Measurements from ENCODE around the gene SAG. TPM values are rescaled to one million over a fixed set of nuclear protein-coding genes. Genes with fewer than 3 reads are reported as not detected.

The SAG gene
- total and polyA plus RNA-seq, 5 experiments from 2014 or later, result 1.2 TPM; not detected in 4

- no peaks in the 10 kb centered on the region for H3K27me3 Mint-ChIP-seq
- POLR2A ChIA-PET, result interaction anchor here (0.7 to 0.9 kb wide), 2 partner anchors 22 to 35 kb away, joined by 3 to 4 read pairs; no protein-coding TSS in a partner anchor
- peak in 2 of 10 donors; percentile 10 to 58 for DNase-seq
- H3K27ac Mint-ChIP-seq, result peak overlapping the region in 5 of 10 donors; percentile 27 to 89 (median 45)
- ATAC-seq, result no peak
- H3K4me3 Mint-ChIP-seq, result peak overlapping the region in 3 of 10 donors; percentile 8 to 54 (median 26)
- H3K4me1 Mint-ChIP-seq, result peaks cover 24 to 65% (median 56%) of the 10 kb centered on the region in 4 donors
- no peaks in the 10 kb centered on the region for H3K9me3 Mint-ChIP-seq
- H3K36me3 Mint-ChIP-seq, result no peaks in the 10 kb centered on the region
Measured at GRCh38 chr2:233350708-233351107, 43.1 kb downstream of the SAG start.

- POLR2A ChIA-PET, result no interaction called here
- no peak for DNase-seq
- Mint-ChIP-seq H3K9me3 (no peaks in the 10 kb centered on the region), H3K27ac (peak overlapping the region in 3 of 10 donors; percentile 34 to 47 (median 45)), H3K4me1 (peaks cover 31 to 72% (median 63%) of the 10 kb centered on the region in 4 donors), H3K27me3 (no peaks in the 10 kb centered on the region), H3K36me3 (no peaks in the 10 kb centered on the region), H3K4me3 (no peak overlapping the region)
- ATAC-seq, result no peak
Measured at GRCh38 chr2:233351423-233351822, 43.8 kb downstream of the SAG start.

DNA sequence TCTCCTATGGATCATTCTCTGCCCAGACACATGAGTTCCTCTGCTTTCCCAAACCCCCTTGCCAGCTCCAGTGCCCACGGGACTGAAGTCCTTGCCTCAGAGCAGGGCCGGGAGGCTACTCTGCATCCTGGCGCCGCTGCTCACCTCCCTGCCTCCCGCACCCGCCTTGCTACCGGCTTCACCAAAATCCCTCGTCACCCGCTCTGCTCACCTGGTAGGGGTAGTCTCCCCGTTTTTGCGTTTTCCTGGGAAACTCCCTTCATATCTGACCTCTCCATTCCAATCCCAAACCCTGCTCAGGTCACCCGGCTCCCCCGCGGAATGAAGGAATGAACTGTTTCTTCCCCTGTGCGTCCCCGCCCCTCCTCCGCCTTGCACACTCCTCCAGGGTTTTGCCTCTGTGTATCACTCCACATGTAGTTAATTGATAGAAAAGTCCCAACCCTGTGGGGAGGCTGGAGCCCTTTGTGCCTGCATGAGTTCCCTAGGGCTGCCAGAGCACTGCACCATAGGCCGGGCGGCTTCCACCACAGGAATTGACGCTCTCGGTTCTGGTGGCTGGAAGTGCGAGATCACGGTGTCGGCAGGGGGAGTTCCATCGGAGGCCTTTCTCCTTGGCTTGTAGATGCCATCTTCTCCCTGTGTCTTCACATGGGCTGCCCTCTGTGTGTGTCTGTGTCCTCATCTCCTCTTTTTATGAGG lies 44.7 kb downstream of the SAG start:
- Mint-ChIP-seq H3K27ac (peak overlapping the region in 7 of 10 donors; percentile 4 to 97 (median 63)), H3K9me3 (no peaks in the 10 kb centered on the region), H3K27me3 (no peaks in the 10 kb centered on the region), H3K4me3 (peak overlapping the region in 7 of 10 donors; percentile 5 to 79 (median 55)), H3K36me3 (peaks cover 0 to 5% (median 0%) of the 10 kb centered on the region in 3 donors), H3K4me1 (peaks cover 36 to 81% (median 72%) of the 10 kb centered on the region in 4 donors)
- POLR2A ChIA-PET, result interaction anchor here (3.2 kb wide), 1 partner anchor 21 kb away, joined by 24 read pairs; no protein-coding TSS in a partner anchor
- no peak for DNase-seq
- ATAC-seq, result no peak

DNA sequence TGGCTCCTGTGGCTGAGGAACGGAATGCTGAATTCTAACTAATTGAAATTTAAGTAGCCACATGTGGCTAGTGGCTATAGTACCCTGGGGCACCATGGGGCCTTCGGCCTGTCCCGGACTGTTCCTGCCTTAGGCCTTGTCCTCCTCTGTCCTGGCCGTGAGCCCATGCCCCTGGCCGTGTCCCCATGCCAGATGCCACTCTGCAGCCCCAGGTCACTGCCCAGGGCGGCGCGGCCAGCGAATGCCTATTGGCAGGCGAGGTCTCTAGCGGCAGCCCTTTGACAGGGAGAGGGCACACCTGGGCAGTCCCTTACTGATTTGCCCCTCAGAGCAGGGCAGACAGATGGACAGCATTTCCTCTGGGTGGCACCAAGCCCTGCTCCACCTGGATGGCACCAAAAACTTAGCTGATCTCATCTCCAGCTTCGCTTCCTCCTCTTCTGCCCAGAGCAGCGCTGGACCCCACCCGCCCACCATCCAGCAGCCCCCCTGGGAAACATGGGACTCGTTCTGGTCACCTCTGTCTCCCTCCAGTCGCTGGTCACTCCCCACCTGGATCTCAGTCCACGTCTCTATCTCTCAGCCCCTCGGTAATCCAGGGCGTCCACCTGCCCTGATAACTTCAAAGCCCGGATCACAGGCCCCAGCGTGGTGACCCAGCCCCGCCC lies 45.6 kb downstream of the SAG start:
- peak overlapping the region; percentile 85 to 98 (median 95) for H3K27ac Mint-ChIP-seq
- peaks cover 36 to 83% (median 78%) of the 10 kb centered on the region in 4 donors for H3K4me1 Mint-ChIP-seq
- no peak for ATAC-seq
- H3K9me3 Mint-ChIP-seq, result no peaks in the 10 kb centered on the region
- no peak for DNase-seq
- peaks cover 0 to 5% (median 0%) of the 10 kb centered on the region in 3 donors for H3K36me3 Mint-ChIP-seq
- POLR2A ChIA-PET, result interaction anchor here (0.6 to 3.2 kb wide), 10 partner anchors 19 to 85 kb away, joined by 3 to 24 read pairs (median 6); no protein-coding TSS in a partner anchor
- no peaks in the 10 kb centered on the region for H3K27me3 Mint-ChIP-seq
- H3K4me3 Mint-ChIP-seq, result peak overlapping the region; percentile 77 to 97 (median 94)

DNA sequence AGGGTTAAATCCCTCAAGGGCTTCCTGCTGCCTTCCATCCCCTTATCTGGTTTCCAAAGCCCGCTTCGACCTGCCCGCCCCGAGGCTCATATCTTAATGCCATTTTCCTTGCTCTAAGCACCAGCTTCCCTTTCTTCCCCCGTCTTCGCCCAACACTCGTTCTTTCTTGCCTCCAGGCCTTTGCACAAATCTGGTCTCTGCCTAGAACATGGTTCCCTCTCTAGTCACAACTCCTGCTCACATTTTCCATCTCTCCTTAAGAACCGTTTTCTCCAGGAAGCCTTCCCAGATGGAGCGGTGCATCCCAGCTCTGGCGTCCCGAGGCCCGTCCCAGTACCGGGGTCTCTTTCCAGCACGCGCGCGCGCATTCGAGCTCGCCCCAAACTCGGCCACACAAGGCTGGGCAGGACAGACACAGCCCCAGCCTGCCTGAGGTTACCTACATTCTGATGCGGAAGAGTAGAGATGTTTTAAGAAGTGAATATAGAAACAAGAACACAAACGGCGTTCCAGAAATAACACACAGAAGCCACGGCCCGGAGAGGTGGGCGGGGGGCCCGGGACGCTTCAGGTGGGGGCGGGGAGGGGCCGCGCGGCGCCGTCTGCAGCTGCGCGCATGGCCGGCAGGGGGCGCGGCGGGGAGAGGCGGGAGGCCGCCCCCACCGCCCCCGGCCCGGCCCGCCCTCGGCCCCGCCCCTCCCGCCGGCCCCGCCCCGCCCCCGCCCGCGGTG lies 46.3 kb downstream of the SAG start, which contains the start of gene DGKD:
TSS of gene DGKD (plus strand) at position 726 of the 731 bp plus-strand sequence. CDS start 25 bp downstream, outside the sequence.
- POLR2A ChIA-PET, result interaction anchor here (0.5 to 3.2 kb wide), 16 partner anchors 9 to 102 kb away, joined by 3 to 24 read pairs (median 4); partner anchors contain the start of gene ATG16L1
- DNase-seq, result peak; percentile 46 to 92 (median 72)
- Mint-ChIP-seq H3K4me3 (peak within 1 kb of the TSS; percentile 87 to 97 (median 95)), H3K4me1 (peaks cover 35 to 83% (median 80%) of the 10 kb centered on the region in 4 donors), H3K36me3 (peaks cover 0 to 10% (median 0%) of the 10 kb centered on the region in 3 donors), H3K27me3 (no peaks in the 10 kb centered on the region), H3K27ac (peak within 1 kb of the TSS; percentile 93 to 98 (median 95)), H3K9me3 (no peaks in the 10 kb centered on the region)
- ATAC-seq, result peak; percentile 70 to 81

DNA sequence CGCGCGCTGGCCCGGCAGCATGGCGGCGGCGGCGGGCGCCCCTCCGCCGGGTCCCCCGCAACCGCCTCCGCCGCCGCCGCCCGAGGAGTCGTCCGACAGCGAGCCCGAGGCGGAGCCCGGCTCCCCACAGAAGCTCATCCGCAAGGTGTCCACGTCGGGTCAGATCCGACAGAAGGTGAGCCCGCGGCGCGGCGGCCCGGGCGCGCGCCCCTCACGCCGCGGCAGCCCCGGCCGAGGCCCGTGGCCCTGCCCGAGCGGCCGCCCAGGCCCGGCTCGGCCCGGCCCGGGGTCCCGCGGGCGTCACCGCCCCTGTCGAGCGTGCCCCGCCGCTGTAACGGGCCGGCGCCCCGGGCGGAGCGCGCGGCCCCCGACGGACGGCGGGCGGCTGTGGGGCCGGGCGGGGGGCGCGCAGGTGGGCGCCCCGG lies 46.9 kb downstream of the SAG start:
- H3K9me3 Mint-ChIP-seq, result no peaks in the 10 kb centered on the region
- POLR2A ChIA-PET, result interaction anchor here (0.5 to 3.2 kb wide), 17 partner anchors 9 to 111 kb away, joined by 3 to 24 read pairs (median 3); partner anchors contain the start of gene ATG16L1
- no peak for DNase-seq
- no peaks in the 10 kb centered on the region for H3K27me3 Mint-ChIP-seq
- peak overlapping the region in 1 of 10 donors; percentile 96 for H3K27ac Mint-ChIP-seq
- ATAC-seq, result peak; percentile 21 to 73
- H3K4me1 Mint-ChIP-seq, result peaks cover 36 to 83% (median 80%) of the 10 kb centered on the region in 4 donors
- peak overlapping the region in 3 of 10 donors; percentile 34 to 77 (median 50) for H3K4me3 Mint-ChIP-seq
- H3K36me3 Mint-ChIP-seq, result peaks cover 0 to 13% (median 0%) of the 10 kb centered on the region in 3 donors

- Mint-ChIP-seq H3K36me3 (peaks cover 0 to 18% (median 3%) of the 10 kb centered on the region in 3 donors), H3K27me3 (no peaks in the 10 kb centered on the region), H3K9me3 (no peaks in the 10 kb centered on the region), H3K27ac (peak overlapping the region; percentile 76 to 94 (median 92)), H3K4me3 (peak overlapping the region; percentile 81 to 96 (median 92)), H3K4me1 (peaks cover 40 to 84% (median 82%) of the 10 kb centered on the region in 4 donors)
- DNase-seq (peak in 4 of 10 donors; percentile 10 to 28 (median 22)), ATAC-seq (peak in 1 of 2 donors; percentile 9)
- POLR2A ChIA-PET, result interaction anchor here (0.5 to 3.2 kb wide), 9 partner anchors 8 to 112 kb away, joined by 3 to 24 read pairs (median 3); no protein-coding TSS in a partner anchor
Measured at GRCh38 chr2:233354971-233355574, 47.5 kb downstream of the SAG start.

DNA sequence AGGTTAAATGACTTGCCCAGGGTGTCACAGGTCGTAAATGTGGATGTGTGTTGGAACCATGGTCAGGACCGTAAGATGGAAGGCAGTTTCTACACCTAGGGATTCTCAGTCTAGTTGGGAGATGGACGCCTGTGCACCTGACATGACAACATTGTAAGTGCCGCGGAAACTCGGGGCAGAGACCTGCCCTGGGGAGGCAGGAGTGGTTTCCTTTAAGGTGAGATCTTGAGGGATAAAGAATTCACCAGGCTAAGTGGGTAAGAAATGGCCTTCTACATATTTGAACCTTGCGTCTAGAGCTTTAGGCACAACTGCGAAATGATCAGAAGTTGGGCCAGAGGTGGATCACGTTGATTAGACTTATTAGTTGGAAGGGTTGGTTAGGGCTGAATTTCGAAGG lies 48.3 kb downstream of the SAG start:
- peaks cover 41 to 83% (median 80%) of the 10 kb centered on the region in 4 donors for H3K4me1 Mint-ChIP-seq
- POLR2A ChIA-PET, result interaction anchor here (0.6 to 2.4 kb wide), 6 partner anchors 9 to 645 kb away, joined by 5 to 17 read pairs (median 6); no protein-coding TSS in a partner anchor
- H3K27ac Mint-ChIP-seq, result peak overlapping the region; percentile 76 to 94 (median 92)
- H3K36me3 Mint-ChIP-seq, result peaks cover 0 to 24% (median 7%) of the 10 kb centered on the region in 3 donors
- ATAC-seq, result no peak
- no peaks in the 10 kb centered on the region for H3K27me3 Mint-ChIP-seq
- DNase-seq, result no peak
- H3K4me3 Mint-ChIP-seq, result peak overlapping the region; percentile 81 to 96 (median 92)
- no peaks in the 10 kb centered on the region for H3K9me3 Mint-ChIP-seq

- peak overlapping the region; percentile 19 to 94 (median 86) for H3K27ac Mint-ChIP-seq
- H3K27me3 Mint-ChIP-seq, result no peaks in the 10 kb centered on the region
- peak overlapping the region; percentile 81 to 96 (median 92) for H3K4me3 Mint-ChIP-seq
- H3K9me3 Mint-ChIP-seq, result peaks cover 0 to 2% (median 0%) of the 10 kb centered on the region in 9 donors
- POLR2A ChIA-PET, result interaction anchor here (0.6 to 2.4 kb wide), 11 partner anchors 10 to 646 kb away, joined by 3 to 17 read pairs (median 5); partner anchors contain the start of gene INPP5D
- H3K36me3 Mint-ChIP-seq, result peaks cover 0 to 27% (median 7%) of the 10 kb centered on the region in 3 donors
- H3K4me1 Mint-ChIP-seq, result peaks cover 41 to 84% (median 81%) of the 10 kb centered on the region in 4 donors
- DNase-seq, result no peak
- ATAC-seq, result no peak
Measured at GRCh38 chr2:233356546-233357308, 49.1 kb downstream of the SAG start.

DNA sequence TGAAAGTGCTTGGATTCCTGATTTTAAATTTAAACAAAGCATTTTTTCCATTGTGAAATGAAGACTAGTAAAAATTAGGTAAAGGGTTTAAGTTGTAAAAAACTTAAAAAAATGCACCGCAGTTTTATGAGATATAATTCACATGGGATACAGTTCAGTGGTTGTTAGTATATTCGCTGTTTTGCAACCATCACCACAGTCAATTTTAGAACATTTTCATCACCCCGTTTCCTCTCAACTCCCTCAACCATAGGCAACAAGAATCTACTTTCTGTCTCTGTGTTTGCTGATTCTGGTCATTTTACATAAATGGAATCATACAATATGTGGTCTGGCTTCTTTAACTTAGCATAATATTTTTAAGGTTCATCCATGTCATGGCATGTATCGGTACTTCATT lies 50.7 kb downstream of the SAG start:
- Mint-ChIP-seq H3K9me3 (peaks cover 0 to 4% (median 0%) of the 10 kb centered on the region in 9 donors), H3K27me3 (no peaks in the 10 kb centered on the region), H3K4me1 (peaks cover 38 to 83% (median 77%) of the 10 kb centered on the region in 4 donors), H3K4me3 (peak overlapping the region in 9 of 10 donors; percentile 4 to 93 (median 72)), H3K27ac (peak overlapping the region in 7 of 10 donors; percentile 1 to 83 (median 38)), H3K36me3 (peaks cover 0 to 33% (median 8%) of the 10 kb centered on the region in 3 donors)
- POLR2A ChIA-PET, result interaction anchor here (1.2 to 2.4 kb wide), 3 partner anchors 23 to 28 kb away, joined by 4 to 13 read pairs (median 7); no protein-coding TSS in a partner anchor
- no peak for DNase-seq
- no peak for ATAC-seq

Measured in naive thymus-derived CD8-positive, alpha-beta T cell (primary cell).